Measurements from ENCODE around the gene AMOT. TPM values are rescaled to one million over a fixed set of nuclear protein-coding genes. Genes with fewer than 3 reads are reported as not detected.

Gene AMOT
- total RNA-seq, 1 donor from 2014 or later: 31.2 TPM

- Mint-ChIP-seq H3K9me3 (ENCODE audit: unreplicated experiment) (no peaks in the 10 kb centered on the region), H3K4me1 (ENCODE audit: unreplicated experiment) (no peaks in the 10 kb centered on the region), H3K27me3 (ENCODE audit: unreplicated experiment) (no peaks in the 10 kb centered on the region), H3K4me3 (ENCODE audit: unreplicated experiment) (no peak overlapping the region), H3K36me3 (ENCODE audit: low read depth, unreplicated experiment) (no peaks in the 10 kb centered on the region), H3K27ac (ENCODE audit: unreplicated experiment) (no peak overlapping the region)
- no peak for DNase-seq (ENCODE audit: low spot score)
- TF ChIP-seq CTCF (IDR thresholded peaks at IDR 0.05; ENCODE audit: unreplicated experiment): no peak
Measured at GRCh38 chrX:112768563-112768962, 72.1 kb downstream of the AMOT start.

- Mint-ChIP-seq H3K27me3 (ENCODE audit: unreplicated experiment) (no peaks in the 10 kb centered on the region), H3K9me3 (ENCODE audit: unreplicated experiment) (no peaks in the 10 kb centered on the region), H3K4me1 (ENCODE audit: unreplicated experiment) (no peaks in the 10 kb centered on the region), H3K36me3 (ENCODE audit: low read depth, unreplicated experiment) (no peaks in the 10 kb centered on the region), H3K27ac (ENCODE audit: unreplicated experiment) (no peak overlapping the region), H3K4me3 (ENCODE audit: unreplicated experiment) (no peak overlapping the region)
- no peak for DNase-seq (ENCODE audit: low spot score)
- no peak for TF ChIP-seq CTCF (IDR thresholded peaks at IDR 0.05; ENCODE audit: unreplicated experiment)
Measured at GRCh38 chrX:112766774-112767173, 73.9 kb downstream of the AMOT start.

GRCh38 chrX:112761242-112762207 is 79.1 kb downstream of the AMOT start:
- no peak for TF ChIP-seq CTCF (IDR thresholded peaks at IDR 0.05; ENCODE audit: unreplicated experiment)
- DNase-seq (ENCODE audit: low spot score): no peak
- no peak overlapping the region for H3K4me3 Mint-ChIP-seq (ENCODE audit: unreplicated experiment)
- H3K27ac Mint-ChIP-seq (ENCODE audit: unreplicated experiment): no peak overlapping the region
- H3K9me3 Mint-ChIP-seq (ENCODE audit: unreplicated experiment): no peaks in the 10 kb centered on the region
- H3K4me1 Mint-ChIP-seq (ENCODE audit: unreplicated experiment): no peaks in the 10 kb centered on the region
- H3K27me3 Mint-ChIP-seq (ENCODE audit: unreplicated experiment): peaks cover 3% of the 10 kb centered on the region
- no peaks in the 10 kb centered on the region for H3K36me3 Mint-ChIP-seq (ENCODE audit: low read depth, unreplicated experiment)

- Mint-ChIP-seq H3K36me3 (ENCODE audit: low read depth, unreplicated experiment) (no peaks in the 10 kb centered on the region), H3K27ac (ENCODE audit: unreplicated experiment) (no peak overlapping the region), H3K4me3 (ENCODE audit: unreplicated experiment) (no peak overlapping the region), H3K9me3 (ENCODE audit: unreplicated experiment) (no peaks in the 10 kb centered on the region), H3K27me3 (ENCODE audit: unreplicated experiment) (peaks cover 3% of the 10 kb centered on the region), H3K4me1 (ENCODE audit: unreplicated experiment) (no peaks in the 10 kb centered on the region)
- DNase-seq (ENCODE audit: low spot score): no peak
- TF ChIP-seq CTCF (IDR thresholded peaks at IDR 0.05; ENCODE audit: unreplicated experiment): no peak
Measured at GRCh38 chrX:112760697-112761096, 79.9 kb downstream of the AMOT start.

- Mint-ChIP-seq H3K4me3 (ENCODE audit: unreplicated experiment) (no peak overlapping the region), H3K9me3 (ENCODE audit: unreplicated experiment) (no peaks in the 10 kb centered on the region), H3K36me3 (ENCODE audit: low read depth, unreplicated experiment) (no peaks in the 10 kb centered on the region), H3K27me3 (ENCODE audit: unreplicated experiment) (peaks cover 3% of the 10 kb centered on the region), H3K27ac (ENCODE audit: unreplicated experiment) (no peak overlapping the region), H3K4me1 (ENCODE audit: unreplicated experiment) (no peaks in the 10 kb centered on the region)
- TF ChIP-seq CTCF (IDR thresholded peaks at IDR 0.05; ENCODE audit: unreplicated experiment): no peak
- no peak for DNase-seq (ENCODE audit: low spot score)
Measured at GRCh38 chrX:112759966-112760365, 80.7 kb downstream of the AMOT start.
